ENCODE data around the gene DYSF.

- TF ChIP-seq CTCF (IDR thresholded peaks at IDR 0.05 in 2 of 3, conservative IDR thresholded peaks at IDR 0.05 in 1 of 3; ENCODE audit: borderline replicate concordance in 1 of 3, insufficient read depth in 1 of 3, low read depth in 2 of 3, low read length in 2 of 3) = no peak
- TF ChIP-seq, protein P1, sequence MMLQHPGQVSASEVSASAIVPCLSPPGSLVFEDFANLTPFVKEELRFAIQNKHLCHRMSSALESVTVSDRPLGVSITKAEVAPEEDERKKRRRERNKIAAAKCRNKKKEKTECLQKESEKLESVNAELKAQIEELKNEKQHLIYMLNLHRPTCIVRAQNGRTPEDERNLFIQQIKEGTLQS (IDR thresholded peaks at IDR 0.05) = no peak
- no peak for TF ChIP-seq POLR2A (IDR thresholded peaks at IDR 0.05; ENCODE audit: borderline replicate concordance, extremely low read depth, insufficient read depth, insufficient read length)
- TF ChIP-seq RAD21 (IDR thresholded peaks at IDR 0.05; ENCODE audit: low read depth) = no peak
- no peak for TF ChIP-seq JUND (IDR thresholded peaks at IDR 0.05)
Measured at GRCh38 chr2:71566372-71566771, 113.0 kb downstream of the DYSF start.
